H1 (cell line): Measurements from ENCODE around the gene GATA5.

Experiments used
- CEBPB ChIP-seq: IDR thresholded peaks from 2 replicates; pipeline ENCODE4 v1.6.1; 2012; ENCODE audit warnings: low read depth, low read length
- CTCF ChIP-seq, 3 experiments: IDR thresholded peaks; 1 replicate in 2 of 3; 2 replicates in 1 of 3; pipeline versions ENCODE4 v1.5.1 to v1.6.1; 2011; ENCODE audit warnings: low read length in 3 of 3, mild to moderate bottlenecking in 3 of 3, inconsistent platforms in 2 of 3, low read depth in 1 of 3, moderate library complexity in 1 of 3; ENCODE audit not compliant: insufficient read depth in 1 of 3; ENCODE audit errors: control extremely low read depth in 1 of 3
- SIRT6 ChIP-seq: IDR thresholded peaks from one replicate; pipeline ENCODE4 v1.7.1; 2012; ENCODE audit warnings: low read length, inconsistent platforms
- USF2 ChIP-seq: IDR thresholded peaks from 2 replicates; pipeline ENCODE4 v1.6.1; 2011; ENCODE audit warnings: low read length, improper control_type of control experiment

DNA sequence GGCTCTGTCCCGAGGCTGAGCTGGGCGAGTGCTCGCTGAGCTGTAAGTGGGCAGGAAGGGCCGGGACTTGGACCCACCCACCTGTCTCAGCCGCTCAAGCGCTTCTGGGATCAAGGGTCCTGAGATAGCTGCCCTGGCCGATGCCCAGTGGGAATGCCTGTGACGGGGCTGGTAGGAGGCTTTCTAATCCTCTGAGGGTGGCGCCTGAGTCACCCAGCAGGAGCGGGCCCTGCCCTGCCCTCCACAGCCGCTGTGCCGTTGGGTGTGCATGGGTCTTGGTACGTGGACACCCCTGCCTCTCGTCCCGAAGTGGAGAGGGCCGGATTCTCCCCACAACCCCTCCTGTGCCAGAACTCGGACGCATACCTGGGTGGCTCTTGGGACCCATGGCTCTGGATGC is 43.1 kb upstream of the GATA5 start:
- TF ChIP-seq CEBPB (no peak), SIRT6 (no peak), USF2 (no peak), CTCF (IDR thresholded peaks at IDR 0.05; ENCODE audit: control extremely low read depth in 1 of 3, insufficient read depth in 1 of 3, low read depth in 1 of 3, low read length in 3 of 3) (no peak)
